Trophoblast cell (in vitro differentiated cells and primary cell): ENCODE measurements around the gene FBRSL1.

Experiments
- DNase-seq, 2 donors: peaks; one replicate each; pipeline ENCODE4 v3.0.0-alpha.2; 2016
- H2AFZ ChIP-seq: 2 replicates; pipeline ENCODE4 v1.6.1; 2013; ENCODE audit warnings: low read length, moderate library complexity, mild to moderate bottlenecking; ENCODE audit not compliant: insufficient read depth, poor library complexity
- H2AK5ac ChIP-seq: 2 replicates; pipeline ENCODE4 v1.6.1; 2013; ENCODE audit warnings: mild to moderate bottlenecking, low read length
- H2BK120ac ChIP-seq: 2 replicates; pipeline ENCODE4 v1.6.1; 2013; ENCODE audit warnings: low read length, mild to moderate bottlenecking, moderate library complexity; ENCODE audit not compliant: insufficient read depth, poor library complexity
- H2BK12ac ChIP-seq: 2 replicates; pipeline ENCODE4 v1.6.1; 2013; ENCODE audit warnings: mild to moderate bottlenecking, low read length, moderate library complexity
- H2BK5ac ChIP-seq: 2 replicates; pipeline ENCODE4 v1.6.1; 2013; ENCODE audit warnings: low read length, low read depth, moderate library complexity, mild to moderate bottlenecking; ENCODE audit not compliant: poor library complexity
- H3K14ac ChIP-seq: 2 replicates; pipeline ENCODE4 v1.6.1; 2013; ENCODE audit warnings: mild to moderate bottlenecking, low read length
- H3K18ac ChIP-seq: 2 replicates; pipeline ENCODE4 v1.6.1; 2013; ENCODE audit warnings: mild to moderate bottlenecking, low read length
- H3K23ac ChIP-seq: 2 replicates; pipeline ENCODE4 v1.6.1; 2013; ENCODE audit warnings: low read length
- H3K27ac ChIP-seq: 2 replicates; pipeline ENCODE4 v1.5.1; 2013; ENCODE audit warnings: low read depth, mild to moderate bottlenecking, inconsistent platforms, low read length, moderate library complexity
- H3K27me3 ChIP-seq: 2 replicates; pipeline ENCODE4 v1.6.1; 2013; ENCODE audit warnings: inconsistent platforms, mild to moderate bottlenecking, low read length, moderate library complexity; ENCODE audit not compliant: insufficient read depth
- H3K36me3 ChIP-seq, 2 experiments: 1 replicate in 1 of 2; 2 replicates in 1 of 2; pipeline ENCODE4 v1.6.1; 2013; ENCODE audit warnings: low read length in 2 of 2, mild to moderate bottlenecking in 2 of 2, moderate library complexity in 1 of 2; ENCODE audit not compliant: insufficient read depth in 2 of 2, control insufficient read depth in 1 of 2
- H3K4ac ChIP-seq: 2 replicates; pipeline ENCODE4 v1.6.1; 2013; ENCODE audit warnings: low read depth, mild to moderate bottlenecking, low read length, moderate library complexity
- H3K4me1 ChIP-seq, 2 experiments: 1 replicate in 1 of 2; 2 replicates in 1 of 2; pipeline ENCODE4 v1.6.1; 2013; ENCODE audit warnings: low read length in 2 of 2, mild to moderate bottlenecking in 2 of 2, moderate library complexity in 1 of 2; ENCODE audit not compliant: insufficient read depth in 2 of 2, control insufficient read depth in 1 of 2
- H3K4me2 ChIP-seq: 2 replicates; pipeline ENCODE4 v1.6.1; 2013; ENCODE audit warnings: inconsistent platforms, mild to moderate bottlenecking, low read length, moderate library complexity
- H3K4me3 ChIP-seq: 2 replicates; pipeline ENCODE4 v1.5.1; 2013; ENCODE audit warnings: mild to moderate bottlenecking, low read depth, low read length, inconsistent platforms
- H3K79me1 ChIP-seq: one replicate; pipeline ENCODE4 v1.6.1; 2013; ENCODE audit warnings: low read length
- H3K79me2 ChIP-seq: 2 replicates; pipeline ENCODE4 v1.6.1; 2013; ENCODE audit warnings: low read length, mild to moderate bottlenecking; ENCODE audit not compliant: control insufficient read depth, insufficient read depth, poor library complexity
- H3K9ac ChIP-seq: 2 replicates; pipeline ENCODE4 v1.6.1; 2013; ENCODE audit warnings: mild to moderate bottlenecking, low read length
- H3K9me3 ChIP-seq: 2 replicates; pipeline ENCODE4 v1.6.1; 2013; ENCODE audit warnings: low read depth, mild to moderate bottlenecking, control low read depth, inconsistent platforms, low read length; ENCODE audit not compliant: insufficient read depth
- H4K12ac ChIP-seq: 2 replicates; pipeline ENCODE4 v1.6.1; 2013; ENCODE audit warnings: low read depth, mild to moderate bottlenecking, low read length, moderate library complexity
- H4K8ac ChIP-seq: 2 replicates; pipeline ENCODE4 v1.6.1; 2013; ENCODE audit warnings: low read depth, mild to moderate bottlenecking, low read length, moderate library complexity
- H4K91ac ChIP-seq: one replicate; pipeline ENCODE4 v1.6.1; 2013; ENCODE audit warnings: low read depth, mild to moderate bottlenecking, low read length, moderate library complexity
- WGBS: extraction: QIAGEN DNeasy Blood & Tissue Kit; methylation state at CpG from one replicate; pipeline ENCODE4 v1.1.7; 2013; ENCODE audit warnings: missing lambda C conversion rate; ENCODE audit not compliant: insufficient read length, insufficient coverage; ENCODE audit errors: extremely low coverage; 5-methylcytosine and 5-hydroxymethylcytosine counted together

The FBRSL1 gene

DNA sequence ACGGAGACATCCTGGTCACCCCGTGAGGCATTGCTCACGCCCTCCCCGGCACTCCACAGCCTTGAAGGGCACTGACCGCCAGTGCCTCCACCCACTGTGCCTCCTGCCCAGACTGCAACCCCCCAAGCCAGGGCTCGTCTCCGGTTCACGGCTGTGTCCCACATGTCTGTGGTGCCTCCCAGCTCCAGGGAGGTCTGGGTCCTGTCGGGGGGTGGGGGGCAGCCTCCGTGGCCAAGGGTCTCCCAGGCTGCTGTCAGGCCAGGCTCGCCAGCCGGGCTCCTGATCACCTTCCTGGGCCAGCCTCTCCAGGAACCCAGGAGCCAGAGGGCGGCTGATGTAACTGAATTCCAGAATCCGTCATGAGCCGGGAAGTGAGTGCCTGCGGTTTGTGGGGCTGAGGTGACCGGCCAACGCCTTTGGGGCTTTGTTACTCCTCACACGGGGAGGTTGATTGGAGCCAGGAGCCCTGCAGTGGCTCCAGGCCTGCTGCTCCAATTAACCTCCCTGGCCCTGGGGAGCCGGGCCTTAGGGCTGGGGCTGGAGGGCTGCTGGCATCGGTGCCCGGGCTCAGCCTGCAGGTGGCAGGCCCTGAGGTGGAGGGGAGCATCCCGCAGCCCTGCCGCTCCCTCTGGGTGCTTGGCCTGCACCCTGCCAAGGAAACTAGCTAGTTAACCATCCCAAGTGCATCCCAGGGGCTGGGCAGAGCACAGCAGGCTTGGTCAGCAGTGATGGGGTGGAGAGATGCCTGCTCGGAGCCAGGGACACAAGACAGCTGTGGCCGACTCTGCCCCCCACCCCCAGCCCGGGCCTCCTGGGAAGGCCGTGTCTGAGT, 36.4 kb upstream of the FBRSL1 start:
- H3K9ac ChIP-seq, result no peak overlapping the region
- H2AK5ac ChIP-seq, result no peak overlapping the region
- no peaks in the 10 kb centered on the region for H3K79me2 ChIP-seq
- no peak overlapping the region for H4K8ac ChIP-seq
- no peaks in the 10 kb centered on the region for H3K36me3 ChIP-seq
- no peak overlapping the region for H4K12ac ChIP-seq
- H2BK5ac ChIP-seq, result no peak overlapping the region
- H3K27ac ChIP-seq, result no peak overlapping the region
- no peak overlapping the region for H3K4ac ChIP-seq
- peaks cover 10% of the 10 kb centered on the region for H3K9me3 ChIP-seq
- H2AFZ ChIP-seq, result no peak overlapping the region
- peak in 1 of 2 donors; percentile 17 for DNase-seq
- no peak overlapping the region for H3K23ac ChIP-seq
- no peak overlapping the region for H4K91ac ChIP-seq
- H2BK12ac ChIP-seq, result no peak overlapping the region
- H3K4me2 ChIP-seq, result no peak overlapping the region
- WGBS, result no CpG with 5 or more reads among the region's 28 CpGs
- H3K4me3 ChIP-seq, result no peak overlapping the region
- no peak overlapping the region for H3K14ac ChIP-seq
- no peak overlapping the region for H2BK120ac ChIP-seq
- peaks cover 3 to 4% of the 10 kb centered on the region in 2 experiments for H3K4me1 ChIP-seq
- no peak overlapping the region for H3K18ac ChIP-seq
- H3K79me1 ChIP-seq, result no peaks in the 10 kb centered on the region
- no peaks in the 10 kb centered on the region for H3K27me3 ChIP-seq

DNA sequence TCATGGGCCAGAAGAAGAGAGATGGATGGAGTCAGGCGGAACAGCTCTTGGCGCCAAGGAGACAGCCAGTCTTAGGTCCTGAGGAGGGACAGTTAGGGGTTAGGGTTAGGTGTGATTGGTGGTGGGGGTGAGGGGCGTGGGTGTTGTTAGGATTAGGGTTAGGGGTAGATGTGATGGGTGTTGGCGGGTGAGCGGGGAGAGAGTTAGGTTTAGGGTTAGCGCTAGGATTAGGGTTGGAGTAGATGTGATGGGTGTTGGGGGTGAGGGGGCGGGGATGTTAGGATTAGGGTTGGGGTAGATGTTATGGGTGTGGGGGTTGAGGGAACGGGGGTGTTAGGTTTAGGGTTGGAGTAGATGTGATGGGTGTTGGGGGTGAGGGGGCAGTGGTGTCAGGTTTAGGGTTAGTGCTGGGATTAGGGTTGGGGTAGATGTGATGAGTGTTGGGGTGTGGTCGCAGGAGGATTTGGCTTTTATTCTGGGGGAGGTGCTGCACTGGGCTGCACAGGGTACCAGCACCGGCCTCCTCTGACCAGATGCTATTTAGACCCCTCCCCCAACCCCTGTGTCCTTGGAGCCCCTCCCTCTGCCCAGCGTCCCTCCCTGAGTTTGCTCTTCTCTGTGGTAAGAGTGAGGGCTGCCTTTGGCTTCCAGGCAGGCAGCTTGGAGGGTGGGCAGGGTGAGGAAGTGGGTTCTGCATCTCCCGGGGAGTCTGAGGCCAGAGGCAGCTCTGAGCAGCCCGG, 35.6 kb upstream of the FBRSL1 start:
- no peak overlapping the region for H3K4me3 ChIP-seq
- 100% methylated on average over 7 of the region's 13 CpGs for WGBS
- no peak overlapping the region for H2BK5ac ChIP-seq

GRCh38 chr12:132454933-132455418, 35.0 kb upstream of the FBRSL1 start:
- no peaks in the 10 kb centered on the region for H3K79me2 ChIP-seq
- H4K12ac ChIP-seq, result no peak overlapping the region
- H3K4me2 ChIP-seq, result no peak overlapping the region
- H2AFZ ChIP-seq, result no peak overlapping the region
- no peak for DNase-seq
- H3K36me3 ChIP-seq, result no peaks in the 10 kb centered on the region
- H3K4me3 ChIP-seq, result peak overlapping the region; percentile 39
- H3K9me3 ChIP-seq, result peaks cover 15% of the 10 kb centered on the region
- no peak overlapping the region for H3K9ac ChIP-seq
- no peak overlapping the region for H4K91ac ChIP-seq
- no peak overlapping the region for H3K27ac ChIP-seq
- H3K23ac ChIP-seq, result no peak overlapping the region
- H3K79me1 ChIP-seq, result no peaks in the 10 kb centered on the region
- peaks cover 3 to 4% of the 10 kb centered on the region in 2 experiments for H3K4me1 ChIP-seq
- H3K27me3 ChIP-seq, result no peaks in the 10 kb centered on the region
- no CpG with 5 or more reads among the region's 10 CpGs for WGBS
- no peak overlapping the region for H2BK120ac ChIP-seq
- H3K4ac ChIP-seq, result no peak overlapping the region
- no peak overlapping the region for H2BK12ac ChIP-seq
- no peak overlapping the region for H2BK5ac ChIP-seq
- H3K14ac ChIP-seq, result no peak overlapping the region
- H3K18ac ChIP-seq, result no peak overlapping the region
- no peak overlapping the region for H2AK5ac ChIP-seq
- H4K8ac ChIP-seq, result no peak overlapping the region

More for the DNA sequence above, 35.6 kb upstream of the FBRSL1 start:
- H3K79me1 ChIP-seq, result no peaks in the 10 kb centered on the region
- H3K36me3 ChIP-seq, result no peaks in the 10 kb centered on the region
- H3K27ac ChIP-seq, result no peak overlapping the region
- peaks cover 3 to 4% of the 10 kb centered on the region in 2 experiments for H3K4me1 ChIP-seq
- no peak overlapping the region for H2AFZ ChIP-seq
- no peak overlapping the region for H2BK120ac ChIP-seq
- no peak for DNase-seq
- H3K4ac ChIP-seq, result no peak overlapping the region
- H3K23ac ChIP-seq, result no peak overlapping the region
- H3K18ac ChIP-seq, result no peak overlapping the region
- H3K79me2 ChIP-seq, result no peaks in the 10 kb centered on the region
- H4K8ac ChIP-seq, result no peak overlapping the region
- H3K27me3 ChIP-seq, result no peaks in the 10 kb centered on the region
- no peak overlapping the region for H4K12ac ChIP-seq
- no peak overlapping the region for H2AK5ac ChIP-seq
- H3K14ac ChIP-seq, result no peak overlapping the region
- H3K9me3 ChIP-seq, result peaks cover 12% of the 10 kb centered on the region
- no peak overlapping the region for H3K9ac ChIP-seq
- no peak overlapping the region for H2BK12ac ChIP-seq
- H3K4me2 ChIP-seq, result no peak overlapping the region
- no peak overlapping the region for H4K91ac ChIP-seq

DNA sequence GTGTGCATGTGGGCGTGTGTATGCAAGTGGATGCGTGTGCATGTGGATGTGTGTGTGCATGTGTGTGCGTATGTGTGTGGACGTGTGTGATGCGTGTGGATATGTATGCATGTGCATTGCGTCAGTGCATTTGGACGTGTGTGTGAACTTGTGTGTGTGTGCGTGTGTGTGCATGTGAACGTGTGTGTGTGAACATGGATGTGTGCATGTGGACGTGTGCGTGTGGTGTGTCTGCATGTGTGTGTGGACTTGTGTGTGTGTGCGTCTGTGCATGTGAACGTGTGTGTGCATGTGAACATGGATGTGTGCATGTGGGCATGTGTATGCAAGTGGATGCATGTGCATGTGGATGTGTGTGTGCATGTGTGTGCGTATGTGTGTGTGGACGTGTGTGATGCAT, 34.4 kb upstream of the FBRSL1 start:
- Histone ChIP-seq H2BK120ac (no peak overlapping the region), H3K27me3 (no peaks in the 10 kb centered on the region), H3K4me1 (peaks cover 3 to 4% of the 10 kb centered on the region in 2 experiments), H3K4me2 (no peak overlapping the region), H2BK5ac (no peak overlapping the region), H3K4ac (no peak overlapping the region), H2AFZ (no peak overlapping the region), H3K36me3 (no peaks in the 10 kb centered on the region), H3K23ac (no peak overlapping the region), H3K14ac (no peak overlapping the region), H3K27ac (no peak overlapping the region), H4K12ac (no peak overlapping the region), H2AK5ac (no peak overlapping the region), H2BK12ac (no peak overlapping the region), H3K9me3 (peaks cover 18% of the 10 kb centered on the region), H3K9ac (no peak overlapping the region), H3K79me2 (no peaks in the 10 kb centered on the region), H3K18ac (no peak overlapping the region), H3K4me3 (peak overlapping the region; percentile 39), H3K79me1 (no peaks in the 10 kb centered on the region), H4K8ac (no peak overlapping the region), H4K91ac (no peak overlapping the region)
- WGBS, result no CpG with 5 or more reads among the region's 15 CpGs
- DNase-seq, result no peak
